B cell (primary cell): ENCODE measurements around the gene MED17. TPM values are rescaled to one million over a fixed set of nuclear protein-coding genes. Genes with fewer than 3 reads are reported as not detected.

Experiments used
- ATAC-seq: fragments of 200-7000 bp; cut with Tn5 transposase; one replicate; pipeline ENCODE4 v1.10.0; 2021; ENCODE audit warnings: low read depth, mild to moderate bottlenecking, moderate number of reproducible peaks, moderate library complexity
- CTCF ChIA-PET: fragments of 350-600 bp; sonication (Branson Sonifier 250); formaldehyde crosslinking; loops from one replicate; lab custom pipeline; 2021; ENCODE audit warnings: antibody characterized with exemption, inconsistent platforms; lab: Charles Lee
- POLR2A ChIA-PET: fragments of 350-600 bp; sonication (Branson Sonifier 250); formaldehyde crosslinking; loops from one replicate; lab custom pipeline; 2021; ENCODE audit warnings: antibody characterized with exemption; lab: Charles Lee
- DNase-seq: peaks from one replicate; pipeline ENCODE4 v3.0.0; 2013
- H2AFZ ChIP-seq: 2 replicates; pipeline ENCODE4 v1.6.1; 2012; ENCODE audit warnings: mild to moderate bottlenecking, low read depth, low read length; ENCODE audit not compliant: insufficient read depth, poor library complexity, severe bottlenecking
- H3K27ac ChIP-seq, 2 donors: 1 replicate in 1 of 2; 2 replicates in 1 of 2; pipeline ENCODE4 v1.5.1; 2012 to 2013; ENCODE audit warnings: low read length in 2 of 2, mild to moderate bottlenecking in 2 of 2, moderate library complexity in 1 of 2
- H3K27me3 ChIP-seq, 4 experiments: fragments of 200-600 bp in 1 of 4; sonication (generic) in 1 of 4; replicated peaks in 1 of 4; 1 replicate in 2 of 4; 2 replicates in 2 of 4; pipeline versions ENCODE4 v1.6.1 to v1.7.0; 2013 to 2016; ENCODE audit warnings: low read length in 3 of 4, mild to moderate bottlenecking in 2 of 4, mixed read lengths in 1 of 4, moderate library complexity in 1 of 4; ENCODE audit not compliant: insufficient read depth in 4 of 4, control insufficient read depth in 3 of 4; ENCODE audit errors: control extremely low read depth in 1 of 4
- H3K36me3 ChIP-seq, 2 experiments: replicated peaks in 1 of 2; 1 replicate in 1 of 2; 2 replicates in 1 of 2; pipeline versions ENCODE4 v1.6.1 to v1.7.1; 2013; ENCODE audit warnings: low read length in 1 of 2; ENCODE audit not compliant: insufficient read depth in 2 of 2, control insufficient read depth in 1 of 2; ENCODE audit errors: control extremely low read depth in 1 of 2, extremely low read depth in 1 of 2
- H3K4me1 ChIP-seq, 2 donors: fragments of 200-600 bp in 1 of 2; sonication (generic) in 1 of 2; 1 replicate in 1 of 2; 2 replicates in 1 of 2; pipeline versions ENCODE4 v1.5.1 to v1.6.1; 2013 to 2017; ENCODE audit warnings: low read length in 2 of 2; ENCODE audit not compliant: control insufficient read depth in 2 of 2, insufficient read depth in 2 of 2
- H3K4me2 ChIP-seq: replicated peaks from 2 replicates; pipeline ENCODE3; 2012; ENCODE audit warnings: mild to moderate bottlenecking, low read depth, low read length; ENCODE audit not compliant: poor library complexity, severe bottlenecking
- H3K4me3 ChIP-seq, 5 experiments: fragments of 200-600 bp in 1 of 5; sonication (generic) in 1 of 5; 1 replicate in 3 of 5; 2 replicates in 2 of 5; pipeline versions ENCODE4 v1.5.1 to v1.7.0; 2011 to 2016; ENCODE audit warnings: low read length in 4 of 5, mild to moderate bottlenecking in 4 of 5, low read depth in 2 of 5, control low read depth in 1 of 5, moderate library complexity in 1 of 5; ENCODE audit not compliant: insufficient read depth in 1 of 5; ENCODE audit errors: control extremely low read depth in 1 of 5, extremely low read depth in 1 of 5
- H3K79me2 ChIP-seq: fragments of 200-600 bp; sonication (generic); one replicate; pipeline ENCODE4 v1.6.0; 2016; ENCODE audit warnings: low read length; ENCODE audit not compliant: control insufficient read depth, insufficient read depth
- H3K9ac ChIP-seq: fragments of 200-600 bp; sonication (generic); 2 replicates; pipeline ENCODE4 v1.6.1; 2017; ENCODE audit warnings: mild to moderate bottlenecking, low read length, moderate library complexity
- H3K9me3 ChIP-seq, 3 donors: one replicate each; pipeline versions ENCODE4 v1.6.1 to v1.7.1; 2013; ENCODE audit warnings: low read length in 2 of 3; ENCODE audit not compliant: control insufficient read depth in 2 of 3, insufficient read depth in 1 of 3; ENCODE audit errors: control extremely low read depth in 1 of 3
- H4K20me1 ChIP-seq: 2 replicates; pipeline ENCODE4 v1.6.0; 2012; ENCODE audit warnings: mild to moderate bottlenecking, low read length; ENCODE audit not compliant: insufficient read depth, control insufficient read depth, poor library complexity, severe bottlenecking
- H3K27ac Mint-ChIP-seq: one replicate; pipeline ENCODE4 v1.8.0; 2021; ENCODE audit warnings: mixed read lengths
- H3K27me3 Mint-ChIP-seq: one replicate; pipeline ENCODE4 v1.8.0; 2021; ENCODE audit warnings: mixed read lengths
- H3K4me1 Mint-ChIP-seq: one replicate; pipeline ENCODE4 v1.8.0; 2021; ENCODE audit warnings: mixed read lengths
- H3K4me3 Mint-ChIP-seq: one replicate; pipeline ENCODE4 v1.8.0; 2021; ENCODE audit warnings: mixed read lengths
- H3K9me3 Mint-ChIP-seq: one replicate; pipeline ENCODE4 v1.8.0; 2022; ENCODE audit warnings: mixed read lengths; ENCODE audit not compliant: insufficient read depth
- EZH2 ChIP-seq: IDR thresholded peaks from 2 replicates; pipeline ENCODE4 v1.6.1; 2012; ENCODE audit warnings: borderline replicate concordance, low read depth, mild to moderate bottlenecking, moderate library complexity, low read length; ENCODE audit not compliant: insufficient read depth, poor library complexity, severe bottlenecking
- WGBS: methylation state at CpG from one replicate; pipeline ENCODE4 v1.1.5; 2013; ENCODE audit warnings: missing lambda C conversion rate; ENCODE audit not compliant: insufficient coverage; 5-methylcytosine and 5-hydroxymethylcytosine counted together
- intact Hi-C: fragments of 100-400 bp; cut with micrococcal nuclease; formaldehyde crosslinking; loops from one replicate; pipeline ENCODE4 v1.10.0; 2022
- polyA plus RNA-seq: library from polyadenylated mRNA; depleted of rRNA; stranded (reverse); fragments of >200 nt; gene quantifications from 2 replicates; pipeline ENCODE4 v1.2.3, GENCODE V29; 2012
- total RNA-seq, 2 donors: library from RNA; stranded (reverse); fragments of 120-200 nt in 1 of 2; gene quantifications; 1 replicate in 1 of 2; 2 replicates in 1 of 2; pipeline versions ENCODE4 v1.2.3 to v1.2.4, GENCODE V29; 2013 to 2022
- TF ChIP-seq, protein P1 (sequence below): fragments of 200-600 bp; IDR thresholded peaks from one replicate; pipeline ENCODE4 v1.8.0; 2022; ENCODE audit warnings: antibody characterized with exemption, mild to moderate bottlenecking

MED17 gene
- total and polyA plus RNA-seq, 2 donors (not counting 1 experiment from before 2014, with no cell fraction given) = 26.1 to 78.1 TPM

DNA sequence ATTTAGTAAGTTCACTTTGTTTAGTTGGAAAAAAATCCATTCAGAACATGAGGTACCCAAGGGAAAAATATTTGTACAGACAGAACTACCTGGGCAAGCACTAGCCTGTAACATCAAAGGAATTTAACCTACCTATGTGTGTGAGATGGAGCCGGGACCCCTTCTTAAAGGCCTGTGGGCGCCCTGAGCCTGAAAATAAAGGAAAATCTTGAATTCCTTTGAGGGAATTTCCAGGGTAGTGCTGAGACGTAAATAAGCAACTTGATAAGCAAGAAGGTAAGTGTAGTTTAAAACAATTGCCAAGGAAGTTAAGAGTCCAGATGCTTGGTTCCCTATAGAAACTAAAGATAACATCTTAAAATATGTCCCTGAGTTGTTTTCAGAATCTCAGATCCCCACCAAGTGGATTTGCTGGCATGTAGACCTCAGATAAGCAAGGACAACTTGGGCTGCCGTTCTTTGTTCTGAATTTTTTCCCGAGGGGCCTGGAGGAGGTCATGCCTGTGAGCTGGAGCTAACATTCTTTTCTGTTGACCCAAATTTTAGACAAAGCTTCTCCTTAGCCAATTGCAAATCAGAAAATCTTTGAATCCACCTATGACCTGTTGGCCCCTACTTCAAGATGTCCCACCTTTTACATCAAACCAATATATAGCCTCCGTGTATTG, 31.0 kb downstream of the MED17 start:
- H3K4me3 Mint-ChIP-seq = no peak overlapping the region
- H3K27me3 Mint-ChIP-seq = no peaks in the 10 kb centered on the region
- TF ChIP-seq EZH2 = no peak
- TF ChIP-seq, protein P1, sequence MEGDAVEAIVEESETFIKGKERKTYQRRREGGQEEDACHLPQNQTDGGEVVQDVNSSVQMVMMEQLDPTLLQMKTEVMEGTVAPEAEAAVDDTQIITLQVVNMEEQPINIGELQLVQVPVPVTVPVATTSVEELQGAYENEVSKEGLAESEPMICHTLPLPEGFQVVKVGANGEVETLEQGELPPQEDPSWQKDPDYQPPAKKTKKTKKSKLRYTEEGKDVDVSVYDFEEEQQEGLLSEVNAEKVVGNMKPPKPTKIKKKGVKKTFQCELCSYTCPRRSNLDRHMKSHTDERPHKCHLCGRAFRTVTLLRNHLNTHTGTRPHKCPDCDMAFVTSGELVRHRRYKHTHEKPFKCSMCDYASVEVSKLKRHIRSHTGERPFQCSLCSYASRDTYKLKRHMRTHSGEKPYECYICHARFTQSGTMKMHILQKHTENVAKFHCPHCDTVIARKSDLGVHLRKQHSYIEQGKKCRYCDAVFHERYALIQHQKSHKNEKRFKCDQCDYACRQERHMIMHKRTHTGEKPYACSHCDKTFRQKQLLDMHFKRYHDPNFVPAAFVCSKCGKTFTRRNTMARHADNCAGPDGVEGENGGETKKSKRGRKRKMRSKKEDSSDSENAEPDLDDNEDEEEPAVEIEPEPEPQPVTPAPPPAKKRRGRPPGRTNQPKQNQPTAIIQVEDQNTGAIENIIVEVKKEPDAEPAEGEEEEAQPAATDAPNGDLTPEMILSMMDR = no peak
- no peak overlapping the region for H3K27ac Mint-ChIP-seq
- no peak overlapping the region for H3K4me2 ChIP-seq
- no peaks in the 10 kb centered on the region for H3K9me3 Mint-ChIP-seq
- H3K9me3 ChIP-seq = no peaks in the 10 kb centered on the region
- H3K36me3 ChIP-seq = peaks cover 6 to 49% of the 10 kb centered on the region in 2 experiments
- ATAC-seq = no peak
- no peaks in the 10 kb centered on the region for H3K27me3 ChIP-seq
- ChIA-PET CTCF (no interaction called here), POLR2A (no interaction called here)
- H4K20me1 ChIP-seq = no peaks in the 10 kb centered on the region
- DNase-seq = no peak
- no peaks in the 10 kb centered on the region for H3K79me2 ChIP-seq
- no peak overlapping the region for H3K4me3 ChIP-seq
- no peaks in the 10 kb centered on the region for H3K4me1 ChIP-seq
- H3K4me1 Mint-ChIP-seq = no peaks in the 10 kb centered on the region
- intact Hi-C loops = no loop called here
- no peak overlapping the region for H3K9ac ChIP-seq
- 100% methylated on average over 3 of the region's 6 CpGs for WGBS
- no peak overlapping the region for H2AFZ ChIP-seq
- no peak overlapping the region for H3K27ac ChIP-seq
